Testis (tissue), 2 donors: ENCODE results near the gene ITCH.

Source experiments
- CTCF ChIP-seq, 3 experiments: fragments of 450-650 bp in 2 of 3; fragments of 200-600 bp in 1 of 3; sonication (generic) in 1 of 3; IDR thresholded peaks; one replicate each; pipeline ENCODE4 v1.5.1; 2016 to 2019; ENCODE audit warnings: antibody characterized with exemption in 3 of 3, mild to moderate bottlenecking in 2 of 3, moderate library complexity in 1 of 3
- POLR2A ChIP-seq: fragments of 450-650 bp; IDR thresholded peaks from one replicate; pipeline ENCODE4 v1.6.1; 2017; ENCODE audit warnings: antibody characterized with exemption, mild to moderate bottlenecking, moderate library complexity

- TF ChIP-seq POLR2A (no peak), CTCF (IDR thresholded peaks at IDR 0.05) (no peak)
These were observed 163.4 kb downstream of the ITCH start for GRCh38 chr20:34526466-34526865.
